BE2C (cell line): ENCODE results near the gene AXDND1. TPM values are rescaled to one million over a fixed set of nuclear protein-coding genes. Genes with fewer than 3 reads are reported as not detected.

ENCODE experiments used
- DNase-seq: peaks from one replicate; pipeline ENCODE4 v3.0.0-alpha.2; 2020
- H3K27me3 ChIP-seq: fragments of 250-450 bp; sonication (Bioruptor Pico); 2 replicates; pipeline ENCODE4 v1.5.1; 2020; ENCODE audit warnings: mild to moderate bottlenecking
- H3K36me3 ChIP-seq: fragments of 250-450 bp; sonication (Bioruptor Pico); 2 replicates; pipeline ENCODE4 v1.5.1; 2020; ENCODE audit warnings: mild to moderate bottlenecking
- H3K4me1 ChIP-seq: fragments of 250-450 bp; sonication (Bioruptor Pico); 2 replicates; pipeline ENCODE4 v1.5.1; 2020
- H3K4me3 ChIP-seq: 2 replicates; pipeline ENCODE4 v1.5.1; 2011; ENCODE audit warnings: low read depth, low read length
- H3K9me3 ChIP-seq: fragments of 250-450 bp; sonication (Bioruptor Pico); 2 replicates; pipeline ENCODE4 v1.5.1; 2020
- polyA plus RNA-seq: library from polyadenylated mRNA; unstranded; fragments of >200 nt; gene quantifications from one replicate; pipeline ENCODE4 v1.2.1, GENCODE V29; 2012; ENCODE audit warnings: low read depth, missing spikeins; ENCODE audit not compliant: insufficient read length, insufficient read depth
- TF ChIP-seq, protein P1 (sequence below): IDR thresholded peaks from 2 replicates; pipeline ENCODE4 v1.5.1; 2012; ENCODE audit warnings: mild to moderate bottlenecking, low read depth, low read length

AXDND1 gene, protein sequence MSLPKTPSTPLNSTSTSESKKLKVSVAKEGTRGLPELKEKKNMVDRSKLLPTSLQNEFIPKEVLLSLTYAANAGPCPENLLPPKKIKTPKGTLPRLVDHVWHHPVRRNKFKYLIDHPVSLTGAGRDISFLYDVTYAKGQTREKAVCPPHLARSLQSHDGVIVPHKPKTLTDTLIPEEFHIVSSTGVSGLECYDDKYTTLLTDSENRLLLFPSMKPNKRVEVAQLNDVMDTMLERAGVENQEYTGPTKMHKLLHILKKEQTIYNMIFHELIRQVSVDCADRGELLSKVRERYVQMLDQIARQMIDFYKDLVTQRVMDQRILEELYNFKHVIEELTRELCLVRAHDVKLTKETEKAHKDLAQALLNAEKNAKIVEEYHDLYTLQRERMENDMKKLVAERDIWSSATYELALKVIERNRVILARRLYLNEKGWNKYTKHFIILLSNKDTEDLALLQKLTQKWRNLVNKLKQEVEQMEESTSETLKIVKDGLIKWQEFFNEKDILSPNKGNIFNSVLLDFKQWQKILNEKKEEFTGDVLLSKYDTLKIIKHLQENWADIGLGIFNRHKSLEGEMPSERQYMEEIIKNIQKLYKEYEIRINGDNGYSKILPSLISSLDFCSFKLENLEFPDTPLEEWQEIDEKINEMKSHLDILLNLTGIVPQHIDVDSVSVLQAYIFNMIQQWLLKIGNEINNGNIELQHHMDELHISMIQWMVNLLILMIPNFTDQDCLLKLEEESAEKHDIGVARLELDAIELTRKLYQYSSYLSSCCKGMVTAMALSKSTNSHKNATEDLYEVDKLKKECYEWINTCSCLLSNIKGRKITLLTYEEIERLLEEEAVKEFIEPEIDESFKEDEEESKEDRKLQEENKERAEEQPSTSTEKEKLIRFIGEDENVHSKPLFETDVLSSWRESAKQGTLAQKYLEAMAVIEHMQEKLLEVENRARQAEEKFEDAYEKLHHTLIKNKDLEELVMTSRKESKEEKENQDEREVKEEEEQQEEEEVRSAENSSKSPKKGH
- not detected for polyA plus RNA-seq

DNA sequence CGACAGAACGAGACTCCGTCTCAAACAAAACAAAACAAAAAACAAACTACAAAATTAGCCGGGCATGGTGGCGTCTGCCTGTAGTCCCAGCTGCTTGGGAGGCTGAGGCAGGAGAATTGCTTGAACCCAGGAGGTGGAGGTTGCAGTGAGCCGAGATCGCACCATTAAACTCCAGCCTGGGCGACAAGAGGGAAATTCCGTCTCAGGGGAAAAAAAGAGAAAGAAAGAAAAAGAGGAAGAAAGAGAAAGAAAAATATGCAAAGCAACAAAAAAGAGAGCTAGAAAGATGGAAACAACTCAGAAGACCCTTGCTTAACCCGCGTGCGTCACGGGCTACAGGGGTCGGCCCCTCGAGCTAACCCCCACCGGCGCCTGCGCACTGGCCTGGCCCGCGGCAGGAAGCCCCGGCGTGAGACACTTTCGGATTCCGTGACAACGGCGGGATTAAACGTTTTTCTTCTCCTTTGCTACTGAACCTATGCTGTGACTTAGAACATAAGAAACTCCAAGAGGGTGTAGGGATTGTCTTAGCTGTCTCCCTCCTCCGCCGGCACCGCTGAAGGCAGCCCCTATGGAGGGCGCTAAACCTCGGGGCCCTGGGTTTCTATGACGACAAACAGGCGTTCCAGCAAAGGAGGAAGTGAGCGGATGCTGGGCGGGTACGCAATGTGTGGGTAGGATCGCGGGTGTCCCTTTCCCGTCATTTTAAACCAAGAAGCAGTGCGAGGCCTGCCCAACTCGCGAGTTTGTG lies at the start of gene AXDND1:
Gene AXDND1, plus strand, starts transcription at position 630 of the 751 bp plus-strand sequence. CDS start 539 bp downstream, outside the sequence.
- Histone ChIP-seq H3K9me3 (no peaks in the 10 kb centered on the region), H3K27me3 (no peaks in the 10 kb centered on the region; the same call in none of the 2 replicates), H3K4me1 (no peaks in the 10 kb centered on the region), H3K36me3 (no peaks in the 10 kb centered on the region), H3K4me3 (peak within 1 kb of the TSS; percentile 90)
- peak; percentile 83 for DNase-seq
- TF ChIP-seq, protein P1, sequence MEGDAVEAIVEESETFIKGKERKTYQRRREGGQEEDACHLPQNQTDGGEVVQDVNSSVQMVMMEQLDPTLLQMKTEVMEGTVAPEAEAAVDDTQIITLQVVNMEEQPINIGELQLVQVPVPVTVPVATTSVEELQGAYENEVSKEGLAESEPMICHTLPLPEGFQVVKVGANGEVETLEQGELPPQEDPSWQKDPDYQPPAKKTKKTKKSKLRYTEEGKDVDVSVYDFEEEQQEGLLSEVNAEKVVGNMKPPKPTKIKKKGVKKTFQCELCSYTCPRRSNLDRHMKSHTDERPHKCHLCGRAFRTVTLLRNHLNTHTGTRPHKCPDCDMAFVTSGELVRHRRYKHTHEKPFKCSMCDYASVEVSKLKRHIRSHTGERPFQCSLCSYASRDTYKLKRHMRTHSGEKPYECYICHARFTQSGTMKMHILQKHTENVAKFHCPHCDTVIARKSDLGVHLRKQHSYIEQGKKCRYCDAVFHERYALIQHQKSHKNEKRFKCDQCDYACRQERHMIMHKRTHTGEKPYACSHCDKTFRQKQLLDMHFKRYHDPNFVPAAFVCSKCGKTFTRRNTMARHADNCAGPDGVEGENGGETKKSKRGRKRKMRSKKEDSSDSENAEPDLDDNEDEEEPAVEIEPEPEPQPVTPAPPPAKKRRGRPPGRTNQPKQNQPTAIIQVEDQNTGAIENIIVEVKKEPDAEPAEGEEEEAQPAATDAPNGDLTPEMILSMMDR, result peak; percentile 26; the same call in 1 of the 2 replicates

DNA sequence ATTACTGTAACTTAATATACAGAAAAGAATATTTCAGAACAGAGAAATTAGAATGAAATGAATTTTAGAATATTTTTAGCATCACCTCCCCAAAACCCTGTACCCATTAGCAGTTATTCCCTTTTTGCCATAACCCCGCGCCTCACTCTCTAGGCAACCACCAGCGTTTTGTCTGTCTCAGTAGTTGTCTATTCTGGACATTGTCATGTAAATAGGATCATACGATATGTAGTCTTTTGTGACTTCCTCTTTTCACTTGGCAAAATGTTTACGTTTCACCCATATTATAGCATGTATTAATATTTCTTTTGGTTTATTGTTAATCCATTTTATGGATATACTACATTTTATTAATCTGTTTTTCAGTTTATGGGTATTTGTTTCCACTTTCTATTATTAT lies 47.3 kb upstream of the AXDND1 start:
- H3K9me3 ChIP-seq, result no peaks in the 10 kb centered on the region; the same call in 1 of the 2 replicates
- H3K4me1 ChIP-seq, result no peaks in the 10 kb centered on the region
- no peaks in the 10 kb centered on the region for H3K27me3 ChIP-seq
- H3K36me3 ChIP-seq, result no peaks in the 10 kb centered on the region
- no peak for DNase-seq
- TF ChIP-seq, protein P1, result no peak
- H3K4me3 ChIP-seq, result no peak overlapping the region

DNA sequence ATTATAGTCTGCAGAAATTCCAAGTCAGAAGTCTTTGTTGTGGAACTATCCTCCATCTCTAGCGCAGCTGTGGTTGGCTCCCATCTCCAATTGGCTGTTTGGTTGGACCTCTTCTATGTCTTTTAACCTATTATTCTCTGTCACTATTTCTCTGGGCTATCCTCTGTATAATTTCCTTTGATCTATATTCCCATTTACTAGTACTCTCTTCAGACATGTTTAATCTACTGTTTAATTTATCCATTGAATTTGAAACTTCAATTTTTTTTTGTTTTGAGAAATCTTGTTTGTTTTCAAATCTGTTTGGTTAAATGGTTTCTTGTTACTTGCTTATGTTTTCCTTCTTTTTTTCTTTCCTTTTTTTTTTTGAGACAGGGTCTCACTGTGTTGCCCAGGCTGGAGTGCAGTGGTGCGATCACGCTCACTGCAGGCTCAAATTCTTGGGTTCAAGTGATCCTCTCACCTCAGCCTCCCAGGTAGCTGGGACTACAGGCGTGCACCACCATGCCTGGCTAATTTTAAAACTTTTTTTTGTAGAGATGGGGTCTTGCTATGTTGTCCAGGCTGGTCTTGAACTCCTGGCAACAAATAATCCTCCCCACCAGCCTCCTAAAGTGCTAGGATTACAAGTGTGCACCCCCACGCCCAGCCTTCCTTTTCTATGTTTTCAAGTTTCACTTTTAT lies 44.1 kb upstream of the AXDND1 start:
- Histone ChIP-seq H3K9me3 (no peaks in the 10 kb centered on the region; the same call in 1 of the 2 replicates), H3K36me3 (no peaks in the 10 kb centered on the region), H3K27me3 (no peaks in the 10 kb centered on the region), H3K4me3 (no peak overlapping the region), H3K4me1 (no peaks in the 10 kb centered on the region)
- DNase-seq, result no peak
- TF ChIP-seq, protein P1, result no peak

DNA sequence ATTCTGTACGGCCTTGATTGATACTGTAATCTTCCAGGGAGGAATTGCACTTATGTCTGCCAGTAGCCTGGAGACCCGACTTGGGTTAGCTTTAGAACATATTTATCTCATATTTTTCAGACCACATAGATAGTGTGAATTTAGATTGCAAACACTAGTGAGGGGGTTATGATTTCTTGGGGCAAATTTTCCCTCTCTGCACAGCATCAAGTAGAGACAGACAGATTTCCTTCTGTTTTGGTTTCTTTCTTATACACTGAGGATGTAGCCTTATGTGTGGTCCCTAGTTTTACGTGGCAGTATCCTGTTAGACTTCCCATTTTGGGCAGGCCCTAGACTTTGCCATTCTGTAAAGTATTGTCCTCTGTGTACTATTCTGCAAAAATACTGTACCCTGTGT lies 43.2 kb upstream of the AXDND1 start:
- peaks cover 3% of the 10 kb centered on the region; the same call in 1 of the 2 replicates for H3K36me3 ChIP-seq
- DNase-seq, result no peak
- H3K27me3 ChIP-seq, result no peaks in the 10 kb centered on the region
- H3K4me1 ChIP-seq, result no peaks in the 10 kb centered on the region
- H3K4me3 ChIP-seq, result no peak overlapping the region
- no peaks in the 10 kb centered on the region for H3K9me3 ChIP-seq
- TF ChIP-seq, protein P1, result no peak

DNA sequence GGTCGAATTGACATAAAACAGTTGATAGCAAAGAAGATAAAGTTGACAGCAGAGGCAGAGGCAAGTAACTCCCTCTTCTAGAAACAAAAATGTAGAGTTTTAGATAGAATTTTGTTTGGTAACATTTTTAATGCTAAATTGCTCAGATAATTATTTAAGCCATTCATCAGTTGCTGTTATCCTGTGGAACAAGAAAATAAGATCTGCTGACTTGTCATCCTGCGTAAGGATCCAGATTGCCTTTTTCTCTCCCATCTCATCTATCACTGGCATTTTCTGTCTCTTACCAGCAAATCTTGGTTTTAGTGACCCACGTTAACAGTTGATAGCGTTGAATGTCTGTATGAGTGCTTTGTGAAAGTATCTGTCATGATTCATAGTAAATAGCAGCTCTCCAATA lies 42.3 kb upstream of the AXDND1 start:
- Histone ChIP-seq H3K36me3 (peaks cover 3% of the 10 kb centered on the region; the same call in 1 of the 2 replicates), H3K4me3 (no peak overlapping the region), H3K27me3 (no peaks in the 10 kb centered on the region), H3K9me3 (no peaks in the 10 kb centered on the region), H3K4me1 (no peaks in the 10 kb centered on the region)
- TF ChIP-seq, protein P1, result no peak
- no peak for DNase-seq
